GM12874 (cell line): ENCODE measurements around the gene FBN1.

ENCODE experiments used
- CTCF ChIP-seq: IDR thresholded peaks from 2 replicates; pipeline ENCODE4 v1.5.1; 2011; ENCODE audit warnings: low read depth, mild to moderate bottlenecking, control low read depth, low read length, moderate library complexity; ENCODE audit not compliant: insufficient read depth

Gene FBN1

GRCh38 chr15:48427960-48428547 is 217.5 kb downstream of the FBN1 start:
- TF ChIP-seq CTCF, result no peak

- no peak for TF ChIP-seq CTCF
Measured at GRCh38 chr15:48427479-48427878, 218.0 kb downstream of the FBN1 start.

GRCh38 chr15:48426941-48427340 is 218.6 kb downstream of the FBN1 start:
- TF ChIP-seq CTCF, result no peak

- no peak for TF ChIP-seq CTCF
Measured at GRCh38 chr15:48426044-48426443, 219.5 kb downstream of the FBN1 start.

GRCh38 chr15:48425051-48425450 is 220.5 kb downstream of the FBN1 start:
- TF ChIP-seq CTCF, result no peak

GRCh38 chr15:48423896-48424475 is 221.5 kb downstream of the FBN1 start:
- no peak for TF ChIP-seq CTCF

GRCh38 chr15:48423342-48423741 is 222.2 kb downstream of the FBN1 start:
- no peak for TF ChIP-seq CTCF

- TF ChIP-seq CTCF, result no peak
Measured at GRCh38 chr15:48422401-48422800, 223.1 kb downstream of the FBN1 start.
